HT-29 (cell line): ENCODE measurements around the gene IDH1. TPM values are rescaled to one million over a fixed set of nuclear protein-coding genes. Genes with fewer than 3 reads are reported as not detected.
"Not testable (repeated sequence)": the region's sequence is repeated elsewhere in the genome, so short reads cannot be mapped to it uniquely, and the experiment has no call there.

Experiments used
- DNase-seq: peaks from one replicate; pipeline ENCODE4 v3.0.0-alpha.2; 2015; ENCODE audit warnings: low spot score
- total RNA-seq: library from RNA; depleted of rRNA; stranded (reverse); fragments of >200 nt; shearing (Covaris generic); gene quantifications from 2 replicates; pipeline ENCODE4 v1.2.3, GENCODE V29; 2014

The IDH1 gene
- total RNA-seq, 1 experiment from 2014 or later = 86.5 TPM

GRCh38 chr2:208256849-208257813 lies 2.3 kb upstream of the IDH1 start:
- DNase-seq = not testable (repeated sequence)

DNA sequence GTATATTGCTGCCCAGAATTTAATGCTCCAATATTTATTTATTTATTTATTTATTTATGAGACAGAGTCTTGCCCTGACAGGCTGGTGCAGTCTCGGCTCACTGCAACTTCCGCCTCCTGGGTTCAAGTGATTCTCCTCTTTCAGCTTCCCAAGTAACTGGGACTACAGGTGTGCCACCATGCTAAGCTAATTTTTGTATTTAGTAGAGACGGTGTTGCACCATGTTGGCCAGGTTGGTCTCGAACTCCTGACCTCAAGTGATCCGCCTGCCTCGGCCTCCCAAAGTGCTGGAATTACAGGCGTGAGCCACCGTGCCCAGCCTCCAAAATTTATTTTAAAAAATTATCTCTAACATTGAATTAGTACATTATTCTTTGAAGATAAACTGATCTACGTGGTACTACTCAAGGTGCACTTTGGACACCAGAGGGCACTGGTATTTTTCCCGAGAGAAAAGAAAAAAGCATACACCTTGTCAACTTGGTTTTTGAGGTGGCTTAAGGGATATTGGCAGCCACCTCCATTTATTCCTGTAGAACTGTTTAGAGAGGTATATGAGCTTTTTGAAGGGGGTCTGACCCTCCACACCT lies 1.4 kb upstream of the IDH1 start:
- peak; percentile 28 for DNase-seq

- DNase-seq = no peak
Observed at GRCh38 chr2:208255557-208256106, 761 bp upstream of the IDH1 start.

- DNase-seq = peak; percentile 88
Observed at GRCh38 chr2:208254118-208254870, 577 bp downstream of the IDH1 start.

GRCh38 chr2:208253600-208254117 lies 1.2 kb downstream of the IDH1 start:
- DNase-seq = no peak

GRCh38 chr2:208252716-208253492 lies 2.0 kb downstream of the IDH1 start:
- DNase-seq = no peak

GRCh38 chr2:208251098-208251497 lies 3.8 kb downstream of the IDH1 start:
- DNase-seq = no peak

DNA sequence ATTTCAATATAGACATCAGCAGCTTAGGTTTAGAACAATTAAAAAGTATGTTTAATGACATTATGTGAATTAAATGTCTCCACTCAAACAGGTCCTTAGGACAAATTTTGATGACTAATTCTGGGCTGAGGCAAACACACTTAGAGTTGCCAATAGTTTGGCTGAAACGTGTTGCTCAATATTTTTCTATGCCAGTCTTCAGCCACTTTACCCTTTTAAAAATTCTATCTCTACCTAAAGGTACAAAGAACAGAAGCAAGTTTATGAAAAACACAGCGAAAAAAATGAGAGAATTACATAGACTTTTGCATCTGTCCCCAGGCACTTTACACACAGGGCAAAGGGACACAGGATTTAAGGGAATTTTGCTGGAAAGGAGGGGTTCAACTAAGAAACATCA lies 4.5 kb downstream of the IDH1 start:
- no peak for DNase-seq

- DNase-seq = no peak
Observed at GRCh38 chr2:208249296-208249695, 5.6 kb downstream of the IDH1 start.

DNA sequence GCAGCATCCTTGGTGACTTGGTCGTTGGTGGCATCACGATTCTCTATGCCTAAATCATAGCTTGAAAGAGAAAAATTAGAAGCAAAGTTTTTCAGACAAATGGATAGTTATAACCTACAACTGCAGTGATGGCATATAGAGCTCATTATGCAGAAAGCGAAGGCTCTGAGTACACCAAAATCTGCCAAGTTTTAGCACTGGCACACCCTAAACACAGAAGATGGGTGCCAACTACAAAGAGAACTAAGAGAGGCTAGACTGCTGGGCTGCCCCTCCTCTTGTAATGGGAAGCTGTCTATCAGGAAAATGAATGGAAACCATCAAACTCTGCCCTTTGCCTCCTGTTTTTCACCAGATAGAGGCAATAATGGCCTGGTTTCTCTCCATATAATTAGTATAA lies 6.3 kb downstream of the IDH1 start:
- no peak for DNase-seq

- DNase-seq = no peak
Observed at GRCh38 chr2:208245746-208246145, 9.1 kb downstream of the IDH1 start.

DNA sequence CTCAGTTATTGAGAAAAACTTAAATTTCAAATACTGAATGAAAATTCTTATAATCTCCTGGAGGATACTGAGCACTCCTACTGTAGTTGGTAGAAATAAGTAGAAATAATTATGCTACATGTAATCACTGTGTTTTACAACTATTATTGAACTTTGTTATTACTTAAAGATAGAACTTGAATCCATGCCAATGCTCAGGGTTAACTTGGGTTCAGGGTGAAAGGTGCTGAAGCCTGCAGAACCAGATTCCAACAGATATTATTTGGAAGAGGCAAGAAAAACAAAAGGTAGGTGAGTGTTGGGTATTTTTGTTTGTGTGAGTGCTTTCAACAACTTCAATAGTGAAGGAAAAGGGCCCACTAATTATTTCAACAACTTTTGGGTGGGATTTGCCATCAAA lies 10.4 kb downstream of the IDH1 start:
- no peak for DNase-seq

- DNase-seq = no peak
Observed at GRCh38 chr2:208240619-208241209, 14.2 kb downstream of the IDH1 start.

DNA sequence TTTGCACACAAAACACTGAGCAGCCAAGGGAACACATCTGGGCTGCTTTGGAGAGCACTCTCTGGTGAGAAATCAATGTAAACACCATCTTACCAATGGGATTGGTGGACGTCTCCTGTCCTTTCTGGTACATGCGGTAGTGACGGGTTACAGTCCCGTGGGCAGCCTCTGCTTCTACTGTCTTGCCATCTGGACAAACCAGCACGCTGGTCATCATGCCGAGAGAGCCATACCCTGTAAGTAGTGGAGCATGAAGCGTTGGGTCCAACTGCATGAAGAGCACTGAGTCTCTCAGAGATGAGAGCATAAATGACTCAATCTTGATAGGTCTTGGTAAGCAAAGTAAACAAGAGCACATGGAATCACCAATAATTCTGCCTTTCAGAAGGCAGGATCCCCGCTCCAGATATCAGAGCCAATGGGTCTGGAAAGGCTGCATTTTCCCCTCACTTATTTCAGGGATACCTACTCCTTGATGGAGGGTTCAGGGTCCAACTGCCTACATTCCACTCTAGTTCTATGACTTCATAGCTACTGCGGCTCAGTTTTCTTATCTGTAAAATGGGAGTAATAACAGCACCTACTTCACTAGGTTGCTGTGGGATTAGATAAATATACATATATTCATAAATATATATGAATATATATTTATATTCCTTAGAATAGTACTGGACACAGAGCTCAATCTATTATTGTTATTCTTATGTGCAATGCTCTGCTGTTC lies 14.9 kb downstream of the IDH1 start:
- no peak for DNase-seq

- DNase-seq = no peak
Observed at GRCh38 chr2:208235860-208236259, 19.0 kb downstream of the IDH1 start.

- DNase-seq = no peak
Observed at GRCh38 chr2:208234786-208235185, 20.1 kb downstream of the IDH1 start.

GRCh38 chr2:208228476-208228875 lies 26.4 kb downstream of the IDH1 start:
- DNase-seq = no peak

GRCh38 chr2:208227581-208228232 lies 27.2 kb downstream of the IDH1 start:
- DNase-seq = no peak

DNA sequence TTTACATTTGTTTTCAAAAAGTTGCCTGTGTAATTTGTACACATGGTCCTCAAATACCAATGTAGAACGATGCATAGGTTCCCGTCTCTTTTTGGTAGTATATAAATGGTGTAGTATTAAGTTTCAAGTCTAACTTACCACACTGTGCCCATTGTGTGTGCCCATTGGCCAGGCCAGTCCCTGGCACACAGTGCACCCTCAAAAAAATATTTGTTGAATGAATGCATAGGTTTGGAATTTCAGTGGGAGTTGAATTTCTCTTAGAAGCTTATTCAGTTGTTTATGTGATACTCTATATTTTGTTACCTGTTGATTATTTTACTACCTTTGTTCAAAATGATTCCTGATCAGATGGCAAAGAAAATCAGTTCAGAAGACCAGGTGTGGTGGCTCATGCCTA lies 30.1 kb downstream of the IDH1 start:
- DNase-seq = no peak
